ACHN (cell line): Measurements from ENCODE around the gene CDC42EP5.
A peak's percentile ranks its signal among the peaks of the same experiment; 100 is the strongest.
"Not testable (repeated sequence)": the region's sequence is repeated elsewhere in the genome, so short reads cannot be mapped to it uniquely, and the experiment has no call there.

Experiments used
- DNase-seq: peaks from one replicate; pipeline ENCODE4 v3.0.0-alpha.2; 2015
- in situ Hi-C: cut with HindIII; loops from 2 replicates; pipeline ENCODE4 v1.10.0; 2017; ENCODE audit warnings: low sequenced_read_pairs, low pct_ligation_motif_present, low pct_unique_long_range_greater_than_20kb

CDC42EP5 gene

GRCh38 chr19:54493967-54494585, 21.0 kb upstream of the CDC42EP5 start:
- no peak for DNase-seq
- in situ Hi-C loops, result no loop called here

GRCh38 chr19:54493056-54493455, 20.0 kb upstream of the CDC42EP5 start:
- in situ Hi-C loops, DNase-seq: not testable (repeated sequence)

GRCh38 chr19:54492568-54492967, 19.5 kb upstream of the CDC42EP5 start:
- in situ Hi-C loops, result no loop called here

GRCh38 chr19:54489766-54490165, 16.7 kb upstream of the CDC42EP5 start:
- no peak for DNase-seq
- in situ Hi-C loops, result no loop called here

More at GRCh38 chr19:54492568-54492967, 19.5 kb upstream of the CDC42EP5 start:
- no peak for DNase-seq

GRCh38 chr19:54489341-54489740, 16.2 kb upstream of the CDC42EP5 start:
- DNase-seq, result no peak
- in situ Hi-C loops, result no loop called here

- no peak for DNase-seq
- in situ Hi-C loops, result no loop called here
Measured at GRCh38 chr19:54485851-54486250, 12.8 kb upstream of the CDC42EP5 start.

GRCh38 chr19:54484451-54484850, 11.4 kb upstream of the CDC42EP5 start:
- in situ Hi-C loops, result no loop called here
- DNase-seq, result no peak

- no peak for DNase-seq
- in situ Hi-C loops, result no loop called here
Measured at GRCh38 chr19:54482889-54483288, 9.8 kb upstream of the CDC42EP5 start.

- in situ Hi-C loops, result no loop called here
- DNase-seq, result peak; percentile 34
Measured at GRCh38 chr19:54481326-54481930, 8.3 kb upstream of the CDC42EP5 start.

GRCh38 chr19:54480051-54480450, 7.0 kb upstream of the CDC42EP5 start:
- no peak for DNase-seq
- in situ Hi-C loops, result no loop called here

GRCh38 chr19:54478677-54479266, 5.7 kb upstream of the CDC42EP5 start:
- peak; percentile 31 for DNase-seq
- in situ Hi-C loops, result no loop called here

GRCh38 chr19:54477650-54478049, 4.6 kb upstream of the CDC42EP5 start:
- no peak for DNase-seq
- in situ Hi-C loops, result no loop called here

- no peak for DNase-seq
- in situ Hi-C loops, result no loop called here
Measured at GRCh38 chr19:54475706-54476105, 2.6 kb upstream of the CDC42EP5 start.

- DNase-seq, result no peak
- in situ Hi-C loops, result no loop called here
Measured at GRCh38 chr19:54473892-54474372, 836 bp upstream of the CDC42EP5 start.

GRCh38 chr19:54470991-54471782, 1.9 kb downstream of the CDC42EP5 start:
- DNase-seq, result no peak
- in situ Hi-C loops, result no loop called here

GRCh38 chr19:54470276-54470887, 2.7 kb downstream of the CDC42EP5 start:
- DNase-seq, result no peak
- in situ Hi-C loops, result no loop called here

GRCh38 chr19:54469496-54469934, 3.6 kb downstream of the CDC42EP5 start:
- no peak for DNase-seq
- in situ Hi-C loops, result no loop called here

GRCh38 chr19:54466110-54466480, 7.0 kb downstream of the CDC42EP5 start:
- in situ Hi-C loops, result not testable (repeated sequence)

More at GRCh38 chr19:54466110-54466480, 7.0 kb downstream of the CDC42EP5 start:
- DNase-seq, result not testable (repeated sequence)
